ENCODE data around the gene GPR158. TPM values are rescaled to one million over a fixed set of nuclear protein-coding genes. Genes with fewer than 3 reads are reported as not detected.

GPR158 gene
- total RNA-seq, 2 donors from 2014 or later: 0.09 to 0.29 TPM

- Mint-ChIP-seq H3K4me1 (peaks cover 14% of the 10 kb centered on the region), H3K27ac (no peak overlapping the region), H3K9me3 (no peaks in the 10 kb centered on the region), H3K4me3 (no peak overlapping the region), H3K36me3 (ENCODE audit: low read depth) (no peaks in the 10 kb centered on the region), H3K27me3 (ENCODE audit: insufficient read depth) (no peaks in the 10 kb centered on the region)
- no peak overlapping the region for H3K27ac ChIP-seq (ENCODE audit: low read depth, low read length)
- WGBS, 2 experiments (ENCODE audit: insufficient coverage in 1 of 2, insufficient read length in 1 of 2): no CpG with 5 or more reads among the region's 12 CpGs
- no peaks in the 10 kb centered on the region for H3K36me3 ChIP-seq (ENCODE audit: control insufficient read depth, insufficient read depth, low read length)
- H3K4me3 ChIP-seq (ENCODE audit: low read length): no peak overlapping the region
- H3K9ac ChIP-seq (ENCODE audit: extremely low read depth, low read length, poor library complexity, severe bottlenecking): no peak overlapping the region
- H3K4me1 ChIP-seq (ENCODE audit: control insufficient read depth, insufficient read depth, low read length): no peaks in the 10 kb centered on the region
- no peaks in the 10 kb centered on the region for H3K27me3 ChIP-seq (ENCODE audit: control insufficient read depth, insufficient read depth, low read length, poor library complexity, severe bottlenecking)
- TF ChIP-seq CTCF (conservative IDR thresholded peaks at IDR 0.05): no peak
- no peaks in the 10 kb centered on the region for H3K9me3 ChIP-seq (ENCODE audit: control insufficient read depth, low read length)
- DNase-seq: no peak
Measured at GRCh38 chr10:25338271-25338670, 163.5 kb downstream of the GPR158 start.

- H3K27me3 Mint-ChIP-seq (ENCODE audit: insufficient read depth): no peaks in the 10 kb centered on the region
- DNase-seq: no peak
- no peak overlapping the region for H3K27ac Mint-ChIP-seq
- no peaks in the 10 kb centered on the region for H3K4me1 ChIP-seq (ENCODE audit: control insufficient read depth, insufficient read depth, low read length)
- H3K27me3 ChIP-seq (ENCODE audit: control insufficient read depth, insufficient read depth, low read length, poor library complexity, severe bottlenecking): no peaks in the 10 kb centered on the region
- no peaks in the 10 kb centered on the region for H3K9me3 ChIP-seq (ENCODE audit: control insufficient read depth, low read length)
- H3K4me1 Mint-ChIP-seq: peaks cover 15% of the 10 kb centered on the region
- WGBS, 2 experiments (ENCODE audit: insufficient coverage in 1 of 2, insufficient read length in 1 of 2): 83% methylated on average over 1 of the region's 1 CpG; no CpG with 5 or more reads in 1 of the 2 experiments
- no peak for TF ChIP-seq CTCF (conservative IDR thresholded peaks at IDR 0.05)
- H3K4me3 Mint-ChIP-seq: no peak overlapping the region
- no peak overlapping the region for H3K27ac ChIP-seq (ENCODE audit: low read depth, low read length)
- no peaks in the 10 kb centered on the region for H3K9me3 Mint-ChIP-seq
- no peak overlapping the region for H3K9ac ChIP-seq (ENCODE audit: extremely low read depth, low read length, poor library complexity, severe bottlenecking)
- no peaks in the 10 kb centered on the region for H3K36me3 ChIP-seq (ENCODE audit: control insufficient read depth, insufficient read depth, low read length)
- H3K4me3 ChIP-seq (ENCODE audit: low read length): no peak overlapping the region
- H3K36me3 Mint-ChIP-seq (ENCODE audit: low read depth): no peaks in the 10 kb centered on the region
Measured at GRCh38 chr10:25339966-25340365, 165.2 kb downstream of the GPR158 start.

- no peaks in the 10 kb centered on the region for H3K4me1 ChIP-seq (ENCODE audit: control insufficient read depth, insufficient read depth, low read length)
- peaks cover under 1% of the 10 kb centered on the region for H3K9me3 Mint-ChIP-seq
- no peak overlapping the region for H3K4me3 ChIP-seq (ENCODE audit: low read length)
- no peak overlapping the region for H3K9ac ChIP-seq (ENCODE audit: extremely low read depth, low read length, poor library complexity, severe bottlenecking)
- no peaks in the 10 kb centered on the region for H3K27me3 ChIP-seq (ENCODE audit: control insufficient read depth, insufficient read depth, low read length, poor library complexity, severe bottlenecking)
- H3K36me3 ChIP-seq (ENCODE audit: control insufficient read depth, insufficient read depth, low read length): no peaks in the 10 kb centered on the region
- H3K4me1 Mint-ChIP-seq: no peaks in the 10 kb centered on the region
- H3K4me3 Mint-ChIP-seq: no peak overlapping the region
- H3K36me3 Mint-ChIP-seq (ENCODE audit: low read depth): no peaks in the 10 kb centered on the region
- no peak overlapping the region for H3K27ac ChIP-seq (ENCODE audit: low read depth, low read length)
- peaks cover 2% of the 10 kb centered on the region for H3K9me3 ChIP-seq (ENCODE audit: control insufficient read depth, low read length)
- H3K27me3 Mint-ChIP-seq (ENCODE audit: insufficient read depth): no peaks in the 10 kb centered on the region
- 95 to 100% methylated on average over 1 to 3 of the region's 3 CpGs for WGBS, 2 experiments (ENCODE audit: insufficient coverage in 1 of 2, insufficient read length in 1 of 2)
- no peak overlapping the region for H3K27ac Mint-ChIP-seq
- no peak for DNase-seq
- no peak for TF ChIP-seq CTCF (conservative IDR thresholded peaks at IDR 0.05)
Measured at GRCh38 chr10:25349520-25349919, 174.7 kb downstream of the GPR158 start.
